Tibial nerve (tissue), 4 donors: Measurements from ENCODE around the gene RBM44. TPM values are rescaled to one million over a fixed set of nuclear protein-coding genes. Genes with fewer than 3 reads are reported as not detected.

Experiments
- DNase-seq, 2 donors: peaks; one replicate each; pipeline ENCODE4 v3.0.0-alpha.2; 2019; ENCODE audit warnings: low spot score in 2 of 2
- H3K27ac ChIP-seq, 4 donors: fragments of 200-600 bp; sonication (generic) in 3 of 4; one replicate each; pipeline ENCODE4 v1.5.1; 2017 to 2019; ENCODE audit warnings: mild to moderate bottlenecking in 1 of 4
- H3K27me3 ChIP-seq, 2 donors: fragments of 200-600 bp; sonication (generic) in 1 of 2; one replicate each; pipeline versions ENCODE4 v1.5.1 to v1.6.0; 2017 to 2019
- H3K36me3 ChIP-seq, 3 donors: fragments of 200-600 bp; sonication (generic); one replicate each; pipeline ENCODE4 v1.5.1; 2018 to 2019
- H3K4me1 ChIP-seq, 4 donors: fragments of 200-600 bp; sonication (generic) in 3 of 4; one replicate each; pipeline ENCODE4 v1.5.1; 2017 to 2019
- H3K4me3 ChIP-seq, 4 donors: fragments of 200-600 bp; sonication (generic) in 3 of 4; one replicate each; pipeline ENCODE4 v1.5.1; 2017 to 2019; ENCODE audit warnings: mild to moderate bottlenecking in 1 of 4, moderate library complexity in 1 of 4
- H3K9me3 ChIP-seq, 4 donors: fragments of 200-600 bp; sonication (generic) in 3 of 4; one replicate each; pipeline ENCODE4 v1.5.1; 2017 to 2019
- CTCF ChIP-seq, 5 experiments: fragments of 200-600 bp in 3 of 5; fragments of 450-650 bp in 2 of 5; sonication (generic) in 3 of 5; IDR thresholded peaks; one replicate each; pipeline ENCODE4 v1.5.1; 2016 to 2019; ENCODE audit warnings: antibody characterized with exemption in 5 of 5, mild to moderate bottlenecking in 3 of 5, moderate library complexity in 2 of 5
- EP300 ChIP-seq, 2 donors: sonication (generic); formaldehyde crosslinking; IDR thresholded peaks; one replicate each; pipeline ENCODE4 v1.6.1; 2017; ENCODE audit warnings: antibody characterized with exemption in 2 of 2, mild to moderate bottlenecking in 1 of 2
- POLR2A ChIP-seq, 2 donors: fragments of 450-650 bp; IDR thresholded peaks; one replicate each; pipeline ENCODE4 v1.6.1; 2017; ENCODE audit warnings: antibody characterized with exemption in 2 of 2, mild to moderate bottlenecking in 2 of 2, moderate library complexity in 2 of 2
- WGBS, 2 donors: methylation state at CpG; one replicate each; pipeline ENCODE4 v1.1.5; 2018; 5-methylcytosine and 5-hydroxymethylcytosine counted together
- total RNA-seq, 4 donors: library from RNA; depleted of rRNA; stranded (reverse); fragments of >200 nt; gene quantifications; one replicate each; pipeline ENCODE4 v1.1.0, GENCODE V29; 2016

RBM44 gene
- total RNA-seq, 4 donors from 2014 or later: under 0.01 to 0.59 (median 0.36) TPM

- WGBS, 2 donors: 89 to 96% methylated on average over 21 of the region's 21 CpGs
- DNase-seq: no peak
- H3K4me3 ChIP-seq: no peak overlapping the region
- H3K4me1 ChIP-seq: peaks cover 0 to 21% (median 7%) of the 10 kb centered on the region in 4 donors
- H3K27ac ChIP-seq: peak overlapping the region in 1 of 4 donors; percentile 72
- H3K27me3 ChIP-seq: no peaks in the 10 kb centered on the region
- H3K36me3 ChIP-seq: no peaks in the 10 kb centered on the region
- TF ChIP-seq CTCF (IDR thresholded peaks at IDR 0.05) (no peak), POLR2A (IDR thresholded peaks at IDR 0.05) (no peak), EP300 (IDR thresholded peaks at IDR 0.05) (no peak)
- no peaks in the 10 kb centered on the region for H3K9me3 ChIP-seq
Observed at GRCh38 chr2:237869343-237870102, 70.9 kb downstream of the RBM44 start.

- Histone ChIP-seq H3K4me1 (peaks cover 0 to 23% (median 7%) of the 10 kb centered on the region in 4 donors), H3K36me3 (no peaks in the 10 kb centered on the region), H3K27ac (peak overlapping the region in 1 of 4 donors; percentile 51), H3K9me3 (no peaks in the 10 kb centered on the region), H3K27me3 (no peaks in the 10 kb centered on the region), H3K4me3 (no peak overlapping the region)
- TF ChIP-seq EP300 (IDR thresholded peaks at IDR 0.05): no peak
- TF ChIP-seq POLR2A (IDR thresholded peaks at IDR 0.05): no peak
- TF ChIP-seq CTCF (IDR thresholded peaks at IDR 0.05): no peak
- no peak for DNase-seq
- 67 to 73% methylated on average over 11 of the region's 11 CpGs for WGBS, 2 donors
Observed at GRCh38 chr2:237870126-237870525, 71.5 kb downstream of the RBM44 start.

GRCh38 chr2:237870754-237871651 is 72.4 kb downstream of the RBM44 start:
- H3K36me3 ChIP-seq: no peaks in the 10 kb centered on the region
- H3K27ac ChIP-seq: peak overlapping the region in 1 of 4 donors; percentile 51
- no peaks in the 10 kb centered on the region for H3K27me3 ChIP-seq
- H3K4me1 ChIP-seq: peaks cover 0 to 23% (median 7%) of the 10 kb centered on the region in 4 donors
- DNase-seq: no peak
- 76 to 79% methylated on average over 19 to 23 of the region's 23 CpGs for WGBS, 2 donors
- no peak for TF ChIP-seq EP300 (IDR thresholded peaks at IDR 0.05)
- TF ChIP-seq POLR2A (IDR thresholded peaks at IDR 0.05): no peak
- no peak for TF ChIP-seq CTCF (IDR thresholded peaks at IDR 0.05)
- H3K4me3 ChIP-seq: no peak overlapping the region
- no peaks in the 10 kb centered on the region for H3K9me3 ChIP-seq

GRCh38 chr2:237872178-237872887 is 73.8 kb downstream of the RBM44 start:
- DNase-seq: no peak
- Histone ChIP-seq H3K27me3 (no peaks in the 10 kb centered on the region), H3K4me3 (no peak overlapping the region), H3K4me1 (peaks cover 0 to 23% (median 7%) of the 10 kb centered on the region in 4 donors), H3K36me3 (no peaks in the 10 kb centered on the region), H3K27ac (no peak overlapping the region), H3K9me3 (no peaks in the 10 kb centered on the region)
- TF ChIP-seq CTCF (IDR thresholded peaks at IDR 0.05) (no peak), EP300 (IDR thresholded peaks at IDR 0.05) (no peak), POLR2A (IDR thresholded peaks at IDR 0.05) (no peak)
- 90 to 91% methylated on average over 12 to 13 of the region's 19 CpGs for WGBS, 2 donors
